HG02884 (cell line): ENCODE results near the gene NDUFA13.
A peak's percentile ranks its signal among the peaks of the same experiment; 100 is the strongest.

Source experiments
- ATAC-seq: cut with Tn5 transposase; IDR thresholded peaks from one replicate; pipeline ENCODE4 v1.9.1; 2021; ENCODE audit warnings: mild to moderate bottlenecking, moderate library complexity; ENCODE audit not compliant: unreplicated experiment

NDUFA13 gene

GRCh38 chr19:19488875-19489690, 26.9 kb upstream of the NDUFA13 start:
- peak; percentile 56 for ATAC-seq

- no peak for ATAC-seq
Observed at GRCh38 chr19:19489804-19490204, 26.2 kb upstream of the NDUFA13 start.

- no peak for ATAC-seq
Observed at GRCh38 chr19:19490214-19490968, 25.6 kb upstream of the NDUFA13 start.

GRCh38 chr19:19491321-19492025, 24.6 kb upstream of the NDUFA13 start:
- no peak for ATAC-seq

- no peak for ATAC-seq
Observed at GRCh38 chr19:19492026-19492610, 23.9 kb upstream of the NDUFA13 start.

- ATAC-seq: no peak
Observed at GRCh38 chr19:19493841-19494546, 22.0 kb upstream of the NDUFA13 start.

GRCh38 chr19:19495614-19496603, 20.1 kb upstream of the NDUFA13 start:
- no peak for ATAC-seq

GRCh38 chr19:19498255-19498991, 17.6 kb upstream of the NDUFA13 start:
- no peak for ATAC-seq

GRCh38 chr19:19499272-19499995, 16.6 kb upstream of the NDUFA13 start:
- no peak for ATAC-seq

- ATAC-seq: no peak
Observed at GRCh38 chr19:19500975-19501644, 14.9 kb upstream of the NDUFA13 start.

- ATAC-seq: no peak
Observed at GRCh38 chr19:19501798-19502197, 14.2 kb upstream of the NDUFA13 start.

- no peak for ATAC-seq
Observed at GRCh38 chr19:19502281-19502680, 13.7 kb upstream of the NDUFA13 start.

- ATAC-seq: no peak
Observed at GRCh38 chr19:19502808-19503602, 13.0 kb upstream of the NDUFA13 start.

GRCh38 chr19:19504754-19505668, 11.0 kb upstream of the NDUFA13 start:
- no peak for ATAC-seq

- ATAC-seq: no peak
Observed at GRCh38 chr19:19505669-19506326, 10.2 kb upstream of the NDUFA13 start.
